IMR-90 (cell line): ENCODE data around the gene TTLL11. TPM values are rescaled to one million over a fixed set of nuclear protein-coding genes. Genes with fewer than 3 reads are reported as not detected.

Experiments
- ATAC-seq: fragments of 200-7000 bp; cut with Tn5 transposase; 2 replicates; pipeline ENCODE4 v1.9.1; 2020; ENCODE audit warnings: low read depth, mild to moderate bottlenecking, moderate library complexity
- BruUV-seq: library from RNA; stranded (reverse); fragments of 400-500 nt; replicated peaks from 2 replicates; lab custom pipeline; 2021; lab: Mats Ljungman, UMichigan
- CTCF ChIA-PET: fragments of 300-600 bp; formaldehyde crosslinking; extraction: SDS; loops from one replicate; lab custom pipeline; 2021; ENCODE audit warnings: antibody characterized with exemption; lab: Yijun Ruan, JAX
- POLR2A ChIA-PET: fragments of 300-600 bp; sonication (Branson Sonifier 250); formaldehyde crosslinking; loops from one replicate; lab custom pipeline; 2022; ENCODE audit warnings: antibody characterized with exemption; ENCODE audit not compliant: unreplicated experiment; lab: Charles Lee
- DNase-seq: peaks from one replicate; pipeline ENCODE4 v3.0.0; 2013
- H2AFZ ChIP-seq: replicated peaks from 2 replicates; pipeline ENCODE3; 2013; ENCODE audit warnings: low read length, mild to moderate bottlenecking; ENCODE audit not compliant: poor library complexity
- H2AK5ac ChIP-seq: 2 replicates; pipeline ENCODE4 v1.6.1; 2013; ENCODE audit warnings: low read depth, low read length, inconsistent platforms
- H2AK9ac ChIP-seq: replicated peaks from 2 replicates; pipeline ENCODE3; 2013; ENCODE audit warnings: mild to moderate bottlenecking, low read depth, low read length, moderate library complexity; ENCODE audit not compliant: poor library complexity
- H2BK120ac ChIP-seq: 2 replicates; pipeline ENCODE4 v1.6.1; 2013; ENCODE audit warnings: low read depth, low read length, inconsistent platforms
- H2BK15ac ChIP-seq: 3 replicates; pipeline ENCODE4 v1.6.1; 2013; ENCODE audit warnings: low read depth, low read length, inconsistent platforms
- H2BK20ac ChIP-seq: 2 replicates; pipeline ENCODE4 v1.6.1; 2013; ENCODE audit warnings: low read depth, mild to moderate bottlenecking, inconsistent platforms, low read length, moderate library complexity
- H2BK5ac ChIP-seq: 2 replicates; pipeline ENCODE4 v1.6.1; 2013; ENCODE audit warnings: mild to moderate bottlenecking, low read depth, low read length, inconsistent platforms; ENCODE audit not compliant: poor library complexity, severe bottlenecking
- H3K14ac ChIP-seq: replicated peaks from 2 replicates; pipeline ENCODE4 v1.6.1; 2013; ENCODE audit warnings: low read depth, low read length, inconsistent platforms
- H3K18ac ChIP-seq: 2 replicates; pipeline ENCODE4 v1.6.1; 2013; ENCODE audit warnings: low read depth, low read length, control low read depth
- H3K23ac ChIP-seq: 2 replicates; pipeline ENCODE4 v1.6.1; 2013; ENCODE audit warnings: low read depth, low read length, inconsistent platforms
- H3K27ac ChIP-seq: 2 replicates; pipeline ENCODE4 v1.5.1; 2013; ENCODE audit warnings: mild to moderate bottlenecking, control low read depth, low read length; ENCODE audit not compliant: insufficient read depth
- H3K27me3 ChIP-seq: 2 replicates; pipeline ENCODE4 v1.6.1; 2013; ENCODE audit warnings: low read length; ENCODE audit not compliant: control insufficient read depth, insufficient read depth
- H3K36me3 ChIP-seq: 2 replicates; pipeline ENCODE4 v1.6.1; 2013; ENCODE audit warnings: low read length, mixed read lengths; ENCODE audit not compliant: control insufficient read depth, insufficient read depth
- H3K4ac ChIP-seq: 2 replicates; pipeline ENCODE4 v1.6.1; 2013; ENCODE audit warnings: low read depth, low read length, inconsistent platforms
- H3K4me1 ChIP-seq: 2 replicates; pipeline ENCODE4 v1.6.1; 2013; ENCODE audit warnings: low read length, mixed read lengths; ENCODE audit not compliant: control insufficient read depth, insufficient read depth
- H3K4me2 ChIP-seq: 2 replicates; pipeline ENCODE4 v1.6.1; 2013; ENCODE audit warnings: low read depth, mild to moderate bottlenecking, control low read depth, low read length, moderate library complexity
- H3K4me3 ChIP-seq: 2 replicates; pipeline ENCODE4 v1.5.1; 2013; ENCODE audit warnings: low read depth, mild to moderate bottlenecking, control low read depth, low read length, moderate library complexity; ENCODE audit not compliant: insufficient read depth
- H3K56ac ChIP-seq: 2 replicates; pipeline ENCODE4 v1.6.1; 2013; ENCODE audit warnings: low read length, inconsistent platforms; ENCODE audit not compliant: insufficient read depth; ENCODE audit errors: extremely low read depth
- H3K79me1 ChIP-seq, 2 experiments: 2 replicates each; pipeline ENCODE4 v1.6.1; 2013; ENCODE audit warnings: low read length in 2 of 2, inconsistent platforms in 1 of 2, low read depth in 1 of 2
- H3K9ac ChIP-seq: 2 replicates; pipeline ENCODE4 v1.6.1; 2013; ENCODE audit warnings: low read depth, low read length, control low read depth
- H3K9me1 ChIP-seq: 2 replicates; pipeline ENCODE4 v1.6.1; 2013; ENCODE audit warnings: low read length, inconsistent platforms; ENCODE audit not compliant: insufficient read depth
- H3K9me3 ChIP-seq: 2 replicates; pipeline ENCODE4 v1.6.1; 2013; ENCODE audit warnings: low read length; ENCODE audit not compliant: control insufficient read depth, insufficient read depth
- H4K20me1 ChIP-seq: 2 replicates; pipeline ENCODE4 v1.6.1; 2013; ENCODE audit warnings: low read length, inconsistent platforms; ENCODE audit not compliant: insufficient read depth
- H4K5ac ChIP-seq: 2 replicates; pipeline ENCODE4 v1.6.1; 2013; ENCODE audit warnings: mild to moderate bottlenecking, low read depth, low read length, control low read depth
- H4K8ac ChIP-seq, 2 experiments: 2 replicates each; pipeline ENCODE4 v1.6.1; 2013; ENCODE audit warnings: low read depth in 2 of 2, low read length in 2 of 2, control low read depth in 1 of 2, inconsistent platforms in 1 of 2
- H4K91ac ChIP-seq: 2 replicates; pipeline ENCODE4 v1.6.1; 2013; ENCODE audit warnings: low read depth, low read length, inconsistent platforms; ENCODE audit not compliant: insufficient read depth
- RFX5 ChIP-seq: IDR thresholded peaks from 2 replicates; pipeline ENCODE4 v1.8.0; 2012; ENCODE audit warnings: low read depth, mild to moderate bottlenecking, low read length, moderate library complexity
- SMC3 ChIP-seq: fragments of 150-350 bp; IDR thresholded peaks from 2 replicates; pipeline ENCODE4 v1.6.1; 2016; ENCODE audit warnings: low read depth, mild to moderate bottlenecking, antibody characterized with exemption, low read length, moderate library complexity
- WGBS, 2 experiments: methylation state at CpG; one replicate each; pipeline versions ENCODE4 v1.1.5 to v1.1.7; 2013; ENCODE audit warnings: missing lambda C conversion rate in 2 of 2; ENCODE audit not compliant: insufficient read length in 1 of 2; ENCODE audit errors: extremely low coverage in 2 of 2; 5-methylcytosine and 5-hydroxymethylcytosine counted together
- dilution Hi-C: fragments of 300-500 bp; cut with HindIII; formaldehyde crosslinking; loops from one replicate; pipeline ENCODE4 v1.14.3; 2018; ENCODE audit warnings: low sequenced_read_pairs; ENCODE audit not compliant: unreplicated experiment
- in situ Hi-C: fragments of 300-500 bp; cut with MboI; formaldehyde crosslinking; loops from 3 replicates; pipeline ENCODE4 v1.14.3; 2019; ENCODE audit warnings: low sequenced_read_pairs, inconsistent platforms, mixed read lengths
- intact Hi-C: fragments of 100-400 bp; cut with micrococcal nuclease; formaldehyde crosslinking; loops from 2 replicates; pipeline ENCODE4 v1.10.0; 2022
- polyA plus RNA-seq, 3 experiments: library from polyadenylated mRNA; depleted of rRNA; stranded (reverse); fragments of >200 nt; gene quantifications; 2 replicates each; pipeline ENCODE4 v1.2.3, GENCODE V29; 2012; ENCODE audit warnings: low replicate concordance in 1 of 3
- total RNA-seq: library from RNA; depleted of rRNA; stranded (reverse); fragments of >200 nt; gene quantifications from 2 replicates; pipeline ENCODE4 v1.2.3, GENCODE V29; 2012

TTLL11 gene
- total and polyA plus RNA-seq, 2 of the 4 experiments (the other 2 are of a cell fraction), result 2.0 to 4.6 TPM

DNA sequence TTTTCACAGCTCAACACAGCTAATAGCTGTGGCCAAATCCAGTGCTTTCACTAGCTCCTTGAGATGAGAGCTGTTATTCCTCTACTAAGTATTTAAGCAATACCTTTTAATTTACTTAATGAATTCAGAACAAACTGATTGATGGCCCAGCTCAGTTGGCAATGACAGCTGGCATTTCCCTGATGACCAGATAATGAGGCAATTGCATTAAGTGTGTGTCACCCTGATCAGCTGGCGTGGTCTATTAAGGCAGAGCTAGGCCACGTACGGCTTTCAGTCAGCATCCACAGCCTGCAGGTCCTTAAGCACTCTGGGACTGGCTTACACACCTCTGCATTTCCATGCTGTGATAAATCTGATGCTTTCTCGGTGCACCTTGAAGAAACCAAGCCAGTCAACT is 34.4 kb downstream of the TTLL11 start:
- intact Hi-C loops, result no loop called here
- no peak overlapping the region for H3K27ac ChIP-seq

More for the DNA sequence above, 34.4 kb downstream of the TTLL11 start:
- CTCF ChIA-PET, result interaction anchor here (1.3 kb wide), 1 partner anchor 61 kb away, joined by 3 read pairs; no protein-coding TSS in a partner anchor
- POLR2A ChIA-PET, result no interaction called here
- H2BK5ac ChIP-seq, result no peak overlapping the region
- H3K4me3 ChIP-seq, result no peak overlapping the region
- dilution Hi-C loops (no loop called here), in situ Hi-C loops (no loop called here)
- no peak overlapping the region for H2BK20ac ChIP-seq
- H4K5ac ChIP-seq, result no peak overlapping the region
- no peak overlapping the region for H3K56ac ChIP-seq
- H3K23ac ChIP-seq, result no peak overlapping the region
- H2BK120ac ChIP-seq, result no peak overlapping the region
- H4K8ac ChIP-seq, result no peak overlapping the region
- peaks cover 3% of the 10 kb centered on the region in 2 experiments; a peak in 1 of 4 replicates for H3K79me1 ChIP-seq
- no peak overlapping the region for H3K18ac ChIP-seq
- peaks cover 11% of the 10 kb centered on the region for H4K20me1 ChIP-seq
- no peak overlapping the region for H3K9ac ChIP-seq
- H2BK15ac ChIP-seq, result no peak overlapping the region
- DNase-seq (no peak), ATAC-seq (no peak)
- 100% methylated on average over 2 of the region's 4 CpGs; no CpG with 5 or more reads in 1 of the 2 experiments for WGBS, 2 experiments
- H2AK9ac ChIP-seq, result no peak overlapping the region
- no peaks in the 10 kb centered on the region for H3K27me3 ChIP-seq
- H3K4me1 ChIP-seq, result no peaks in the 10 kb centered on the region
- no peak overlapping the region for H2AFZ ChIP-seq
- no peak overlapping the region for H4K91ac ChIP-seq
- no peak overlapping the region for H3K14ac ChIP-seq
- peaks cover 7% of the 10 kb centered on the region; the same call in 1 of the 2 replicates for H3K9me1 ChIP-seq
- BruUV-seq, result no TSS peak
- 0 out of 2 replicates have a peak, but pooled peaks cover 4% of the 10 kb centered on the region for H3K36me3 ChIP-seq
- H2AK5ac ChIP-seq, result no peak overlapping the region
- TF ChIP-seq SMC3, result no peak
- TF ChIP-seq RFX5, result no peak
- H3K4ac ChIP-seq, result no peak overlapping the region
- H3K9me3 ChIP-seq, result no peaks in the 10 kb centered on the region
- no peak overlapping the region for H3K4me2 ChIP-seq
